Small intestine (tissue), 7 donors: Measurements from ENCODE around the gene VAT1. TPM values are rescaled to one million over a fixed set of nuclear protein-coding genes. Genes with fewer than 3 reads are reported as not detected.
A peak's percentile ranks its signal among the peaks of the same experiment; 100 is the strongest.
"Not testable (repeated sequence)": the region's sequence is repeated elsewhere in the genome, so short reads cannot be mapped to it uniquely, and the experiment has no call there.

Experiments used
- DNase-seq, 2 donors: peaks; one replicate each; pipeline versions ENCODE4 v3.0.0 to v3.0.0-alpha.2; 2013
- FAIRE-seq: peaks from 2 replicates; lab custom pipeline; 2012; peaks lifted over from hg19 to GRCh38; lab: Jason Lieb, UNC
- H3K27ac ChIP-seq, 3 donors: one replicate each; pipeline ENCODE4 v1.5.1; 2013; ENCODE audit warnings: low read length in 2 of 3, mild to moderate bottlenecking in 2 of 3, control low read depth in 1 of 3, inconsistent platforms in 1 of 3, low read depth in 1 of 3, moderate library complexity in 1 of 3
- H3K27me3 ChIP-seq, 3 donors: one replicate each; pipeline ENCODE4 v1.6.1; 2013; ENCODE audit warnings: low read length in 3 of 3, inconsistent platforms in 1 of 3; ENCODE audit not compliant: control insufficient read depth in 3 of 3, insufficient read depth in 3 of 3
- H3K36me3 ChIP-seq, 3 donors: one replicate each; pipeline ENCODE4 v1.6.1; 2013; ENCODE audit warnings: low read length in 3 of 3, inconsistent platforms in 1 of 3, low read depth in 1 of 3, mild to moderate bottlenecking in 1 of 3, moderate library complexity in 1 of 3; ENCODE audit not compliant: control insufficient read depth in 3 of 3, insufficient read depth in 2 of 3
- H3K4me1 ChIP-seq, 3 donors: one replicate each; pipeline ENCODE4 v1.6.1; 2013; ENCODE audit warnings: low read length in 2 of 3, inconsistent platforms in 1 of 3, low read depth in 1 of 3, mild to moderate bottlenecking in 1 of 3, moderate library complexity in 1 of 3; ENCODE audit not compliant: control insufficient read depth in 3 of 3, insufficient read depth in 2 of 3
- H3K4me3 ChIP-seq, 3 donors: one replicate each; pipeline ENCODE4 v1.5.1; 2013; ENCODE audit warnings: low read length in 3 of 3, control low read depth in 1 of 3, inconsistent platforms in 1 of 3, low read depth in 1 of 3, mild to moderate bottlenecking in 1 of 3, moderate library complexity in 1 of 3
- H3K9me3 ChIP-seq, 2 donors: one replicate each; pipeline ENCODE4 v1.6.1; 2013; ENCODE audit warnings: low read depth in 1 of 2, low read length in 1 of 2; ENCODE audit not compliant: control insufficient read depth in 2 of 2, insufficient read depth in 1 of 2
- WGBS, 3 donors: extraction: QIAGEN DNeasy Blood & Tissue Kit; methylation state at CpG; one replicate each; pipeline ENCODE4 v1.1.7; 2013; 5-methylcytosine and 5-hydroxymethylcytosine counted together
- polyA plus RNA-seq, 4 donors: library from polyadenylated mRNA; stranded (reverse) in 3 of 4; unstranded in 1 of 4; fragments of 200-250 nt in 3 of 4; fragments of 120-200 nt in 1 of 4; gene quantifications; one replicate each; pipeline versions ENCODE4 v1.2.1 to v1.2.3, GENCODE V29; 2013
- donor health status: healthy with polysubstance abuse.
- donor health status: control.
- donor health status: control.
- donor health status: Bipolar disorder and iron deficiency.
- donor health status: healthy.

The VAT1 gene
- polyA plus RNA-seq, 4 donors, result 20.1 to 163 (median 66.4) TPM

DNA sequence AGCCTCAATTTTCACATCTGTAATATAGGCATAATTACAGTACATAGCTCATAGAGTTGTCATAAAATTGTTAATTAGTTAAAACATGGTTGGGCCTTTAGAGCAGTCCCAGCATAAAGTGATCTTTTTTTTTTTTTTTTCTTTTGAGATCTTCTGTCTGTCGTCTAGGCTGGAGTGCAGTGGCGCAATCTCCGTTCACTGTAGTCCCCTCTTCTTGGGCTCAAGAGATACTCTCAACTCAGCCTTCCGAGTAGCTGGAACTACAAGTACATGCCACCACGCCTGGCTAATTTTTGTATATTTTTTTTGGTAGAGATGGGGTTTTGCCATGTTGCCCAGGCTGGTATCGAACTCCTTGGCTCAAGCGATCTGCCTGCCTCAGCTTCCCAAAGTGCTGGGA, 33.9 kb upstream of the VAT1 start:
- H3K9me3 ChIP-seq, result no peaks in the 10 kb centered on the region
- peaks cover 0 to 26% (median 0%) of the 10 kb centered on the region in 3 donors for H3K36me3 ChIP-seq
- no peaks in the 10 kb centered on the region for H3K4me1 ChIP-seq
- H3K4me3 ChIP-seq, result no peak overlapping the region
- DNase-seq (no peak), FAIRE-seq (no peak)
- H3K27me3 ChIP-seq, result no peaks in the 10 kb centered on the region
- WGBS, 3 donors, result 96 to 99% (median 96%) methylated on average over 7 of the region's 7 CpGs
- no peak overlapping the region for H3K27ac ChIP-seq

DNA sequence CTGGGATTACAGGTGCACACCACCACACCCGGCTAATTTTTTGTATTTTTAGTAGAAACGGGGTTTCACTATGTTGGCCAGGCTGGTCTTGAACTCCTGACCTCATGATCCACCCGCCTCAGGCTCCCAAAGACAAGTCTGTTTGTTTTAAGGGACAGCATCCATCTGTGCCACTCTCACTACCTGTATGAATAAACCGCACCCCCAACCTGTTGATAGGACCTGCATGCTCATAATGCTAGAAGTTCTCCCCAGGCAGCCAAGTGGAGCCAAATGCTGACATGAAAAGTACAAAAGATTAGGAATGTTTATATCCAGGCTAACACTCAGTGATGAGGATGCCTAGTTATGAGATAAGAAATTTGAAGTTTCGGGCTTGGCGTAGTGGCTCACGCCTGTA, 30.8 kb upstream of the VAT1 start:
- not testable (repeated sequence) for DNase-seq, H3K27me3 ChIP-seq, FAIRE-seq, H3K4me1 ChIP-seq, H3K9me3 ChIP-seq, H3K27ac ChIP-seq, H3K4me3 ChIP-seq
- peaks cover 0 to 27% (median 2%) of the 10 kb centered on the region in 3 donors for H3K36me3 ChIP-seq
- 93 to 96% (median 95%) methylated on average over 7 of the region's 7 CpGs for WGBS, 3 donors

DNA sequence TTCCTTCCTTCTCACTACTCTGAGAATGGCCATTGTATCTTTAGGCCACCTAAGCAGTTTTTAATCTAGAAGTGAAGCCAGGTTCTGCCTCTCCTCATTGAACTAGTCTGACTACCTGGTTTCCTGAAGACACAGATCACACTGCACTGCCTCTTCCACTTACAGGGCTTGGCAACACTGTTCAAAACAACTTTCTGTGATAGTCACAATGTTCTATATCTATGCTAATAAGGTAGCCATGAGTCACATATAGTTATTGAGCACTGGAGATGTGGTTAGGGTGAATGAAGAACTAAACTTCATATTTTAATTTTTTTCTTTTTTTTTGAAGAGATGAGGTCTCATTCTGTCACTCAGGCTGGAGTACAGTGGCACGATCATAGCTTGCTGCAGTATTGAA, 29.8 kb upstream of the VAT1 start:
- DNase-seq, result no peak
- no peaks in the 10 kb centered on the region for H3K27me3 ChIP-seq
- no peak overlapping the region for H3K4me3 ChIP-seq
- FAIRE-seq, result no peak
- no peaks in the 10 kb centered on the region for H3K9me3 ChIP-seq
- H3K27ac ChIP-seq, result no peak overlapping the region
- WGBS, 3 donors, result 93 to 100% (median 100%) methylated on average over 1 of the region's 1 CpG
- peaks cover 0 to 29% (median 2%) of the 10 kb centered on the region in 3 donors for H3K36me3 ChIP-seq
- no peaks in the 10 kb centered on the region for H3K4me1 ChIP-seq

DNA sequence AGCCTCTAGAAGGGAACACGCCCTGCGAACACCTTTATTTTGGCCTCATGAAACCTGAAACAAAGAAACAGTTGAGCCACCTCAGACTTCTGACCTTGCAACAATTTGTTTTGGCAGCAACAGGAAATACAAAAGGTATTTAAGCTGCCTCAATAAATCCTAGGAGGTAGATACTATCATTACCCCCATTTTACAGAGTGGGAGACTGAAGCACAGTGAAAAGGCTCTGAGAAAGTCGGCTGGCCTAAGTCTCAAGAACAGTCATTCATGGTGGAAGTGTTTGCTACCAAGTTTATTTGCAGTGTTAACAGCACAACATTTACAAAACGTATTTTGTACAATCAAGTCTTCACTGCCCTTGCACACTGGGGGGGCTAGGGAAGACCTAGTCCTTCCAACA, 21.8 kb upstream of the VAT1 start:
- WGBS, 3 donors, result 87 to 94% (median 89%) methylated on average over 4 of the region's 4 CpGs
- H3K27ac ChIP-seq, result no peak overlapping the region
- no peaks in the 10 kb centered on the region for H3K27me3 ChIP-seq
- peaks cover 0 to 10% (median 2%) of the 10 kb centered on the region in 3 donors for H3K36me3 ChIP-seq
- no peak overlapping the region for H3K4me3 ChIP-seq
- FAIRE-seq, result no peak
- no peak for DNase-seq
- no peaks in the 10 kb centered on the region for H3K9me3 ChIP-seq
- H3K4me1 ChIP-seq, result peaks cover 0 to 8% (median 0%) of the 10 kb centered on the region in 3 donors

DNA sequence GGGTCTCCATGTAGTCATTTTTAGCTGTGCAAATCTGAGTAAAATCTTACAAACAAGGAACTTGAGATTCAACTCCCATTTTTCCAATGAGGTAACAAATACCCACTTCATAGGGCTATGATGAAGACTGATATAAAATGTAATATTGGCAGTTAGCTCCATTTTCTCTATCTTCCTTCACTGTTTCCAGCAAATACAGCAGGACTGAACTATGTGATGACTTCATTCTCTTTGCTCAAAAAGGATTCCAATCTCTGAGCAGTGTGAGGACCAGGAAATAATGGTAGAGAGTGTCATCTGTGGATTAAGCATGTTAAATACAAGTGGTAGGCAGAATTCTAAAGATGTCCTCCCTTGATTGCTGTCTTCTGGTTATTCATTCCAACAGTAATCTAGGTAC, 21.1 kb upstream of the VAT1 start:
- H3K9me3 ChIP-seq, result no peaks in the 10 kb centered on the region
- H3K27ac ChIP-seq, result no peak overlapping the region
- H3K4me1 ChIP-seq, result peaks cover 0 to 8% (median 0%) of the 10 kb centered on the region in 3 donors
- H3K4me3 ChIP-seq, result no peak overlapping the region
- H3K36me3 ChIP-seq, result peaks cover 0 to 7% (median 0%) of the 10 kb centered on the region in 3 donors
- FAIRE-seq, result no peak
- no peak for DNase-seq
- no peaks in the 10 kb centered on the region for H3K27me3 ChIP-seq

DNA sequence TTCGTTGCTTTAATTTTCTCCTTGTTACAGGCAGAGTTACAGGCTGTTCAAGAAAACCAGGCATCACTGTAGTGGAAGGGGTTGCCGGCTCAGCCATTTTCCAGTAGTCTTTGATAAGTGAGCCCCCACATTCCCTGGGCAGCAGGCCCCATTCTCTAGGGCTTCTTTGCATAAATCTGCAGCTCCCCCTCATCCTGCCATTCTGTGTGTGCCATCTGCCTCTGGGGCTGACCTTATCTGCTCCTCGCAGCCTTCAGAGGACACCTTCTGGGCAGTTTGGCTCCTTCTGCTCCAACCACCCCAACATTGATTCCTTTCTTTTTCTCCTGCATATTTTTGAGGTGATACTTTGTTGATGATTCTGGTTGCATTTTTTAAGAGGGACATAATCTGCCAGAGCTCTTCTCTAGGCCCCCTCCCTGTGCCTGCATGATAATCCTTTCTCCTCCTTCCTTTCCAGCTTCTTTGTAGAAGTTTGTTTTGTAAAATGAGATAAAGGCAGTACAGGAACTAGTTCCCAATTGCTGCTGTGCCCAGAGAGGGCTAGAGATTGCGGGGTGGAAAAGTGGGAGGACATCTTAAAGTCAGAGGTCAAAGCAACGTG, 19.9 kb upstream of the VAT1 start:
- no peak for FAIRE-seq
- 77 to 87% (median 85%) methylated on average over 5 of the region's 5 CpGs for WGBS, 3 donors
- no peak for DNase-seq

DNA sequence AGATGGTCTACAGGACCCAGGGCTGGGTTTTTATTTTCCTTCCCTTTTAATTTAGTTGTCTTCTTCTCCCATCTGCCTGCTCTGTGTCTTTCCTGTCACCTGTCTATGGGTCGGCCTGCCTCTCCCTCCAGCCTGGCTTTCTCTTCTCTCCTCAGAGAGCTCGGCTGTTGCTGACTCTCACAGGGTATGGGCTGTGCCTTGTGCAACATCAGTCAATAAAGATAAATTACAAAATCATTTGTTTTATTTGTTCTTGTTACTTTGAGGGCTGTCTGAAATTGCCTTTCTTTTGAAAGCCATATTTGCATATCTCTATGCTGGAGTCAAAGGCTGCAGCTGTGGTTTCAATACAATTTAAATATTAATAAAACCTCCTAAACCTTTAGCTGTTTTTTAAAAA, 18.5 kb upstream of the VAT1 start:
- FAIRE-seq (no peak), DNase-seq (peak in 1 of 2 donors; percentile 46)
- no peaks in the 10 kb centered on the region for H3K27me3 ChIP-seq
- H3K4me3 ChIP-seq, result no peak overlapping the region
- H3K27ac ChIP-seq, result no peak overlapping the region
- H3K4me1 ChIP-seq, result peaks cover 0 to 12% (median 0%) of the 10 kb centered on the region in 3 donors
- WGBS, 3 donors, result 69 to 83% (median 80%) methylated on average over 2 of the region's 2 CpGs
- no peaks in the 10 kb centered on the region for H3K9me3 ChIP-seq
- H3K36me3 ChIP-seq, result peaks cover 0 to 2% (median 0%) of the 10 kb centered on the region in 3 donors

More for the DNA sequence above, 19.9 kb upstream of the VAT1 start:
- Histone ChIP-seq H3K4me3 (no peak overlapping the region), H3K27ac (no peak overlapping the region), H3K9me3 (no peaks in the 10 kb centered on the region), H3K36me3 (peaks cover 0 to 2% (median 0%) of the 10 kb centered on the region in 3 donors), H3K27me3 (no peaks in the 10 kb centered on the region), H3K4me1 (peaks cover 0 to 12% (median 0%) of the 10 kb centered on the region in 3 donors)

DNA sequence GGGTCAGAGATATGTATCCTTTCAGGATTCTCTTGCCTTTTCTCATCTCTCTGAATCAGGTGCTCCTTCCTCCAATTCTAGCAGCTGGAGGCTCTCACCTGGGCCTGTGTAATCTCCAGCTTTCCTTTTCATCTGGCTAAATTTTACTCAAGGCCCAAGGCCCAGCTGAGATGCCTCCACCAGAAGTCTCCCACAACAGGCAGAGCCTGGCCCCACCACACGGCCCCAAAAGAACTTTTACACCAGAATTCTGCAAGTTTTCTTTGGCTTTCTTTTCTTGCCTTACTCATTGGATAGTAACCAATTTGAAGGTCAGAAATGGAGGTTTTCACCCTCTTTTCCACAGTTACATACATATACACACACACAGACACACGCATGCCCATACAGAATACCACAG, 17.5 kb upstream of the VAT1 start:
- Histone ChIP-seq H3K27me3 (no peaks in the 10 kb centered on the region), H3K4me3 (no peak overlapping the region), H3K27ac (no peak overlapping the region), H3K4me1 (peaks cover 0 to 12% (median 0%) of the 10 kb centered on the region in 3 donors), H3K36me3 (peaks cover 0 to 2% (median 0%) of the 10 kb centered on the region in 3 donors), H3K9me3 (no peaks in the 10 kb centered on the region)
- DNase-seq (no peak), FAIRE-seq (no peak)
- WGBS, 3 donors, result 91 to 97% (median 93%) methylated on average over 2 of the region's 2 CpGs

DNA sequence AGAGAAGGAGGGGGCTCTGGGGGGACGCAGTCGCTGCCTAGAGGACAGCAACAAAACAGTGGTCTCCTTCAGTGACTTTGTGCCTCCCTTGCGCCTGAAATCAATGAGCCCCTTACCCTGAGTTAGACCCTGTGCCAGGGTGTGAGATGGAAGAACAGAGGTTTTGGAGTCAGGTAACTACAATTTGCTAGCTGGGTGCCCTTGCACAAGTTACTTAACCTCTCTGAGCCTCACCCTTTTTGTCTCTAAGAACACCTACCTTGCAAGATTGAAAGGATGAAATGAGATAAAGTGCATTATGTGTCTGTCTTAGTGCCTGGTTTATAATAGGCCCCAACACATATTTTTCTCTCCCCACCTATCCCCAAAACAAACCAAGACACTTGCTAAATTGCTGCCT, 12.7 kb upstream of the VAT1 start:
- no peaks in the 10 kb centered on the region for H3K27me3 ChIP-seq
- FAIRE-seq (no peak), DNase-seq (no peak)
- H3K4me1 ChIP-seq, result peaks cover 0 to 4% (median 0%) of the 10 kb centered on the region in 3 donors
- WGBS, 3 donors, result 86 to 95% (median 87%) methylated on average over 3 of the region's 3 CpGs
- no peaks in the 10 kb centered on the region for H3K9me3 ChIP-seq
- no peaks in the 10 kb centered on the region for H3K36me3 ChIP-seq
- no peak overlapping the region for H3K4me3 ChIP-seq
- H3K27ac ChIP-seq, result no peak overlapping the region
